Left renal cortex interstitium (tissue), 4 donors: ENCODE measurements around the gene NEK2. TPM values are rescaled to one million over a fixed set of nuclear protein-coding genes. Genes with fewer than 3 reads are reported as not detected.
A peak's percentile ranks its signal among the peaks of the same experiment; 100 is the strongest.
"Not testable (repeated sequence)": the region's sequence is repeated elsewhere in the genome, so short reads cannot be mapped to it uniquely, and the experiment has no call there.

ENCODE experiments used
- DNase-seq, 4 donors: peaks; one replicate each; pipeline ENCODE4 v3.0.0-alpha.2; 2013; ENCODE audit warnings: low read depth in 4 of 4, low spot score in 2 of 4, missing footprints in 1 of 4
- polyA plus RNA-seq, 4 donors: library from polyadenylated mRNA; unstranded; fragments of 120-200 nt; gene quantifications; one replicate each; pipeline ENCODE4 v1.2.1, GENCODE V29; 2013; ENCODE audit not compliant: insufficient read length in 4 of 4

NEK2 gene
- polyA plus RNA-seq, 4 donors, result 18.6 to 20.3 (median 19.7) TPM

- no peak for DNase-seq
Observed at GRCh38 chr1:211697356-211697755, 21.9 kb upstream of the NEK2 start.

GRCh38 chr1:211695135-211695816 is 19.9 kb upstream of the NEK2 start:
- DNase-seq, result no peak

GRCh38 chr1:211693911-211694310 is 18.5 kb upstream of the NEK2 start:
- not testable (repeated sequence) for DNase-seq

- DNase-seq, result no peak
Observed at GRCh38 chr1:211688421-211688820, 13.0 kb upstream of the NEK2 start.

GRCh38 chr1:211687462-211688215 is 12.2 kb upstream of the NEK2 start:
- no peak for DNase-seq

GRCh38 chr1:211685823-211686222 is 10.4 kb upstream of the NEK2 start:
- no peak for DNase-seq

- DNase-seq, result no peak
Observed at GRCh38 chr1:211684791-211685190, 9.4 kb upstream of the NEK2 start.

- no peak for DNase-seq
Observed at GRCh38 chr1:211684331-211684730, 8.9 kb upstream of the NEK2 start.

GRCh38 chr1:211683396-211684297 is 8.2 kb upstream of the NEK2 start:
- no peak for DNase-seq

- DNase-seq, result not testable (repeated sequence)
Observed at GRCh38 chr1:211682186-211682585, 6.8 kb upstream of the NEK2 start.

GRCh38 chr1:211680752-211681327 is 5.4 kb upstream of the NEK2 start:
- peak in 3 of 4 donors; percentile 54 to 62 (median 55) for DNase-seq

GRCh38 chr1:211677659-211678058 is 2.2 kb upstream of the NEK2 start:
- no peak for DNase-seq

GRCh38 chr1:211676761-211677160 is 1.3 kb upstream of the NEK2 start:
- no peak for DNase-seq

- DNase-seq, result no peak
Observed at GRCh38 chr1:211676106-211676583, 724 bp upstream of the NEK2 start.

- no peak for DNase-seq
Observed at GRCh38 chr1:211667065-211667617, 8.3 kb downstream of the NEK2 start.

GRCh38 chr1:211660718-211661222 is 14.7 kb downstream of the NEK2 start:
- DNase-seq, result no peak

GRCh38 chr1:211656728-211657127 is 18.7 kb downstream of the NEK2 start:
- DNase-seq, result no peak

GRCh38 chr1:211654838-211655787 is 20.3 kb downstream of the NEK2 start:
- peak in 3 of 4 donors; percentile 64 to 76 (median 68) for DNase-seq

GRCh38 chr1:211653959-211654496 is 21.4 kb downstream of the NEK2 start:
- no peak for DNase-seq
